A673 (cell line): ENCODE data around the gene PDE9A.

ENCODE experiments used
- CTCF ChIP-seq: fragments of 300-800, 200-600 bp; sonication (generic); conservative IDR thresholded peaks from 2 replicates; pipeline ENCODE4 v1.5.1; 2017; ENCODE audit warnings: low read depth, mild to moderate bottlenecking, antibody characterized with exemption, low read length, moderate library complexity, mixed read lengths
- EZH2 ChIP-seq: fragments of 200-600 bp; sonication (generic); IDR thresholded peaks from 2 replicates; pipeline ENCODE4 v1.6.1; 2017; ENCODE audit warnings: borderline replicate concordance, low read depth, mild to moderate bottlenecking, mixed read lengths, antibody characterized with exemption, low read length; ENCODE audit not compliant: poor library complexity, severe bottlenecking

- TF ChIP-seq CTCF = no peak
- no peak for TF ChIP-seq EZH2
These were observed 51.4 kb downstream of the PDE9A start for GRCh38 chr21:42704861-42705260.
